GM10847 (cell line): ENCODE results near the gene COPA.

Experiments used
- POLR2A ChIP-seq: IDR thresholded peaks from 2 replicates; pipeline ENCODE4 v1.6.1; 2011; ENCODE audit not compliant: insufficient read length; ENCODE audit errors: extremely low read depth

Gene COPA

GRCh38 chr1:160365325-160365724 is 22.3 kb upstream of the COPA start:
- TF ChIP-seq POLR2A: no peak

GRCh38 chr1:160363951-160364735 is 21.1 kb upstream of the COPA start:
- no peak for TF ChIP-seq POLR2A

- TF ChIP-seq POLR2A: no peak
These were observed 20.0 kb upstream of the COPA start for GRCh38 chr1:160363010-160363409.

- TF ChIP-seq POLR2A: no peak
These were observed 19.3 kb upstream of the COPA start for GRCh38 chr1:160362168-160362957.

GRCh38 chr1:160361814-160362167 is 18.7 kb upstream of the COPA start:
- TF ChIP-seq POLR2A: no peak

GRCh38 chr1:160361199-160361598 is 18.1 kb upstream of the COPA start:
- TF ChIP-seq POLR2A: no peak

GRCh38 chr1:160360227-160360695 is 17.2 kb upstream of the COPA start:
- TF ChIP-seq POLR2A: no peak

GRCh38 chr1:160359559-160360226 is 16.6 kb upstream of the COPA start:
- no peak for TF ChIP-seq POLR2A

GRCh38 chr1:160358073-160358472 is 15.0 kb upstream of the COPA start:
- no peak for TF ChIP-seq POLR2A

GRCh38 chr1:160357286-160358002 is 14.4 kb upstream of the COPA start:
- no peak for TF ChIP-seq POLR2A

- no peak for TF ChIP-seq POLR2A
These were observed 11.4 kb upstream of the COPA start for GRCh38 chr1:160354388-160354985.

- TF ChIP-seq POLR2A: no peak
These were observed 10.2 kb upstream of the COPA start for GRCh38 chr1:160353223-160353622.

GRCh38 chr1:160352555-160352954 is 9.5 kb upstream of the COPA start:
- no peak for TF ChIP-seq POLR2A

- TF ChIP-seq POLR2A: no peak
These were observed 8.6 kb upstream of the COPA start for GRCh38 chr1:160351629-160352028.

- no peak for TF ChIP-seq POLR2A
These were observed 3.9 kb upstream of the COPA start for GRCh38 chr1:160346958-160347357.
